ENCODE measurements around the gene TAP1.

- TF ChIP-seq CTCF (IDR thresholded peaks at IDR 0.05) (no peak), POLR2A (IDR thresholded peaks at IDR 0.05) (no peak)
Measured at GRCh38 chr6:32842021-32842650, 11.4 kb downstream of the TAP1 start.
